ENCODE results near the gene CPEB1. TPM values are rescaled to one million over a fixed set of nuclear protein-coding genes. Genes with fewer than 3 reads are reported as not detected.

CPEB1 gene
- total and polyA plus RNA-seq, 2 donors from 2014 or later: 1.4 to 1.6 TPM

DNA sequence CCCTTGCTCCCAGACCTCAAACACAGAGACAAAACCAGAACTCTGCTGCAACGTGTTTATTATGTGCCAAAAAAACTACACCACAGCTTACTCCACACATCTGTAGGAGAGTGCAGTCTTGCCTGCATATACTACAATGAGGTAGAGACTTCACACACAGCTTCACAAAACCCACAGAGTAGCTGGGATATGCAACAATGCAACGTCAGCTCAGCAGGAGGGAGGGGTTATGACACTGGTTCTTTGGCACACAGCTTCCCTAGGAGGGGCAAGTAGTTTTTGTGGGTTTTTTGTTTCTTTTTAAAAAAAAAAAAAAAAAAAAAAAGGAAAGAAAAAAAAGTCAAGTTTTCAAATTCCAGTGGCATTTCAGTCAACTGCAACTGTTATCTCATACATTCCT is 104.0 kb downstream of the CPEB1 start:
- peaks cover 0 to 7% (median 2%) of the 10 kb centered on the region in 3 donors for H3K36me3 ChIP-seq (ENCODE audit: control insufficient read depth in 2 of 3, insufficient read depth in 3 of 3, low read length in 3 of 3)
- FAIRE-seq: no peak
- H3K27me3 ChIP-seq (ENCODE audit: control insufficient read depth, insufficient read depth, low read length): no peaks in the 10 kb centered on the region
- H3K9me3 ChIP-seq (ENCODE audit: control insufficient read depth in 2 of 3, insufficient read depth in 1 of 3, low read length in 3 of 3): no peaks in the 10 kb centered on the region
- H3K9ac ChIP-seq (ENCODE audit: low read length in 3 of 3): no peak overlapping the region
- H3K27ac ChIP-seq (ENCODE audit: low read depth in 2 of 2, low read length in 2 of 2): no peak overlapping the region
- no peak overlapping the region for H3K4me3 ChIP-seq (ENCODE audit: low read length in 3 of 3)
- TF ChIP-seq, protein P1, sequence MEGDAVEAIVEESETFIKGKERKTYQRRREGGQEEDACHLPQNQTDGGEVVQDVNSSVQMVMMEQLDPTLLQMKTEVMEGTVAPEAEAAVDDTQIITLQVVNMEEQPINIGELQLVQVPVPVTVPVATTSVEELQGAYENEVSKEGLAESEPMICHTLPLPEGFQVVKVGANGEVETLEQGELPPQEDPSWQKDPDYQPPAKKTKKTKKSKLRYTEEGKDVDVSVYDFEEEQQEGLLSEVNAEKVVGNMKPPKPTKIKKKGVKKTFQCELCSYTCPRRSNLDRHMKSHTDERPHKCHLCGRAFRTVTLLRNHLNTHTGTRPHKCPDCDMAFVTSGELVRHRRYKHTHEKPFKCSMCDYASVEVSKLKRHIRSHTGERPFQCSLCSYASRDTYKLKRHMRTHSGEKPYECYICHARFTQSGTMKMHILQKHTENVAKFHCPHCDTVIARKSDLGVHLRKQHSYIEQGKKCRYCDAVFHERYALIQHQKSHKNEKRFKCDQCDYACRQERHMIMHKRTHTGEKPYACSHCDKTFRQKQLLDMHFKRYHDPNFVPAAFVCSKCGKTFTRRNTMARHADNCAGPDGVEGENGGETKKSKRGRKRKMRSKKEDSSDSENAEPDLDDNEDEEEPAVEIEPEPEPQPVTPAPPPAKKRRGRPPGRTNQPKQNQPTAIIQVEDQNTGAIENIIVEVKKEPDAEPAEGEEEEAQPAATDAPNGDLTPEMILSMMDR (IDR thresholded peaks at IDR 0.05; ENCODE audit: borderline replicate concordance, extremely low read depth, insufficient read depth): no peak
- DNase-seq: no peak
- peaks cover 0 to 7% (median 0%) of the 10 kb centered on the region in 3 donors for H3K4me1 ChIP-seq (ENCODE audit: control insufficient read depth in 2 of 3, insufficient read depth in 2 of 3, low read depth in 1 of 3, low read length in 3 of 3)
- intact Hi-C loops (cut with DNase I): no loop called here

DNA sequence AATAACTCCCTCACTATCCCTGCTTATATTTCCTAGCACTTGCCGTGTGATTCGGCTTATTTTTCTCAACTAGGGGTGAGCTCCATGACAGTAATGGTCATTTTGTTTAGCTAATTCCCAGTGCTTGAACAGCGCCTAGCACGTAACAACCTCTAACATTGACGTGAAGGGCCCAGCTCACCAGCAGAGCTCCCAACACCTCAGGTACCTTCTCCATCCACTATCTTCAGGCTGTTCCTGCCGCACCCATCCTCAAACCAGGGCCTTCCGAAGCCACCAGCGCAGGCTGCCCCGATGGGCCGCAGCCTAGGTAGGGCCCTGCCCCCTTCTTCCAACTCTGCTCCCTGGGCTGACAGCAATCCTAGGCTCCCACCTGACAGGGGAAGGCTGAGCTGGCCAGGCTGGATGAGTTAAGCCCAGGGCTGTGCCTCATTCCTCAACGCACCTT is 106.2 kb downstream of the CPEB1 start:
- peak overlapping the region; percentile 88 to 91 for H3K27ac ChIP-seq (ENCODE audit: low read depth in 2 of 2, low read length in 2 of 2)
- no peaks in the 10 kb centered on the region for H3K27me3 ChIP-seq (ENCODE audit: control insufficient read depth, insufficient read depth, low read length)
- DNase-seq (peak in 4 of 5 donors; percentile 25 to 77 (median 64)), FAIRE-seq (no peak)
- peaks cover 0 to 7% (median 0%) of the 10 kb centered on the region in 3 donors for H3K4me1 ChIP-seq (ENCODE audit: control insufficient read depth in 2 of 3, insufficient read depth in 2 of 3, low read depth in 1 of 3, low read length in 3 of 3)
- intact Hi-C loops (cut with DNase I): no loop called here
- TF ChIP-seq, protein P1 (IDR thresholded peaks at IDR 0.05; ENCODE audit: borderline replicate concordance, extremely low read depth, insufficient read depth): no peak
- peak overlapping the region; percentile 90 to 97 (median 95) for H3K4me3 ChIP-seq (ENCODE audit: low read length in 3 of 3)
- peaks cover 7 to 28% (median 11%) of the 10 kb centered on the region in 3 donors for H3K36me3 ChIP-seq (ENCODE audit: control insufficient read depth in 2 of 3, insufficient read depth in 3 of 3, low read length in 3 of 3)
- H3K9me3 ChIP-seq (ENCODE audit: control insufficient read depth in 2 of 3, insufficient read depth in 1 of 3, low read length in 3 of 3): no peaks in the 10 kb centered on the region
- H3K9ac ChIP-seq (ENCODE audit: low read length in 3 of 3): peak overlapping the region; percentile 86 to 98 (median 93)

DNA sequence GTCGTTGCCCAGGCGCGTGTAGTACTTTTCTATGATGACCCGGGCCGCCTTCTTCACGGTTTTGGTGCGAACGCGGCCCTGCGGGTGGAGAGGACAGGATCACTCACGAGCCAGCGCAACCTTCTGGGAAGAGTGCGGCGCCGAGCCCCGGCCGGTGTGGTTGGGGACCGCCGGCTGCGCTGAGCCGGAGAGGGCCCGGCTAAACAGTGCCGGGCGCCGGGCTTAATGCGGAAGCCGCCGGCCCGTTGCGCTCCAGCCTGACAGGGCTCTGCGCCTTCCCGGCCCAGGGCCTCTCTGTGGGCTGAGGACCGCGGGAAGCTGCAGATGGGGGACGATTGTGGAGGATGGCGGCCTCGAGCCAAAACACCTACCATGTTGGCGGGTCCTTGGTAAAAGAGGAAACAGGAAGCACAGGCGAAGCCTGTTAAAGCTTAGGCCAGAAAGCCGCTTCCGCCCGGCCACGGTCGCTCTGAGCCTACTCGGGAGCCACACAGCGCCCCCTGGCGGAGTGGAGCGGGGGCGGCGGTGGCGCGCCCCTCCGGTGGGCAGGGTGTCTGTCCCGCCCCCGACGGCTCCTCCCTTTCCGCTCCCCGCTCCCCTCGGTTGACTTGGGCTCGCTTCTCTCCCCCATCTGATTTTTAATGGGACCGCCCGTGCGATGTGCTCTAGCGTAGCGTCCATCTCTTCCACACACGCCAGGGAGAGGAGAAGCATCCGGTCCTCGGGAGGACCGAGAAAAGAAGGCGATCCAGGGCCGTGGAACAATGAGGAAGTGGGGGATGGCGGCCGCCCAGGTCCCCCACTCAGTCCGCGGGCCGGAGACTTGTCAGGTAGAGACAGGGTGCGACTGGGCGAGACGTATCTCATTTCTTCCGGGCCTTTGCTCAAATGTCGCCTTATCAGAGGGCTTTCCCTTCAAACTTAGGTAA is 106.8 kb downstream of the CPEB1 start, which contains the start of gene RPS17:
Gene RPS17 (minus strand): TSS at position 403 of the 929 bp plus-strand sequence. CDS start 29 bp downstream, at position 374.
- Histone ChIP-seq H3K27me3 (ENCODE audit: control insufficient read depth, insufficient read depth, low read length) (no peaks in the 10 kb centered on the region), H3K4me3 (ENCODE audit: low read length in 3 of 3) (peak within 1 kb of the TSS; percentile 90 to 97 (median 95)), H3K9me3 (ENCODE audit: control insufficient read depth in 2 of 3, insufficient read depth in 1 of 3, low read length in 3 of 3) (no peaks in the 10 kb centered on the region), H3K4me1 (ENCODE audit: control insufficient read depth in 2 of 3, insufficient read depth in 2 of 3, low read depth in 1 of 3, low read length in 3 of 3) (peaks cover 0 to 7% (median 0%) of the 10 kb centered on the region in 3 donors), H3K36me3 (ENCODE audit: control insufficient read depth in 2 of 3, insufficient read depth in 3 of 3, low read length in 3 of 3) (peaks cover 7 to 31% (median 14%) of the 10 kb centered on the region in 3 donors), H3K27ac (ENCODE audit: low read depth in 2 of 2, low read length in 2 of 2) (peak within 1 kb of the TSS; percentile 88 to 91), H3K9ac (ENCODE audit: low read length in 3 of 3) (peak within 1 kb of the TSS; percentile 92 to 98 (median 93))
- TF ChIP-seq, protein P1 (IDR thresholded peaks at IDR 0.05; ENCODE audit: borderline replicate concordance, extremely low read depth, insufficient read depth): peak; percentile 84
- peak; percentile 97 to 99 (median 98) for DNase-seq
- FAIRE-seq: no peak
- intact Hi-C loops (cut with DNase I): no loop called here
